Sigmoid colon (tissue), 4 donors: ENCODE measurements around the gene R3HDM1.

Source experiments
- EP300 ChIP-seq, 4 donors: sonication (generic); formaldehyde crosslinking; IDR thresholded peaks; one replicate each; pipeline ENCODE4 v1.6.1; 2017; ENCODE audit warnings: antibody characterized with exemption in 4 of 4
- POLR2A ChIP-seq, 2 donors: fragments of 450-650 bp; IDR thresholded peaks; one replicate each; pipeline ENCODE4 v1.6.1; 2016; ENCODE audit warnings: antibody characterized with exemption in 2 of 2, mild to moderate bottlenecking in 2 of 2, moderate library complexity in 2 of 2
- POLR2AphosphoS5 ChIP-seq, 4 donors: sonication (generic); formaldehyde crosslinking; IDR thresholded peaks; one replicate each; pipeline ENCODE4 v1.6.1; 2017; ENCODE audit warnings: antibody characterized with exemption in 4 of 4
- TF ChIP-seq, protein P1 (sequence below), 4 experiments: fragments of 450-650 bp in 3 of 4; fragments of 200-600 bp in 1 of 4; IDR thresholded peaks; one replicate each; pipeline ENCODE4 v1.5.1; 2016 to 2019; ENCODE audit warnings: antibody characterized with exemption in 4 of 4, mild to moderate bottlenecking in 3 of 4, moderate library complexity in 2 of 4

GRCh38 chr2:135504811-135505210, 26.5 kb upstream of the R3HDM1 start:
- TF ChIP-seq POLR2AphosphoS5 (IDR thresholded peaks at IDR 0.05) (no peak), EP300 (IDR thresholded peaks at IDR 0.05) (no peak), POLR2A (IDR thresholded peaks at IDR 0.05) (no peak)
- TF ChIP-seq, protein P1, sequence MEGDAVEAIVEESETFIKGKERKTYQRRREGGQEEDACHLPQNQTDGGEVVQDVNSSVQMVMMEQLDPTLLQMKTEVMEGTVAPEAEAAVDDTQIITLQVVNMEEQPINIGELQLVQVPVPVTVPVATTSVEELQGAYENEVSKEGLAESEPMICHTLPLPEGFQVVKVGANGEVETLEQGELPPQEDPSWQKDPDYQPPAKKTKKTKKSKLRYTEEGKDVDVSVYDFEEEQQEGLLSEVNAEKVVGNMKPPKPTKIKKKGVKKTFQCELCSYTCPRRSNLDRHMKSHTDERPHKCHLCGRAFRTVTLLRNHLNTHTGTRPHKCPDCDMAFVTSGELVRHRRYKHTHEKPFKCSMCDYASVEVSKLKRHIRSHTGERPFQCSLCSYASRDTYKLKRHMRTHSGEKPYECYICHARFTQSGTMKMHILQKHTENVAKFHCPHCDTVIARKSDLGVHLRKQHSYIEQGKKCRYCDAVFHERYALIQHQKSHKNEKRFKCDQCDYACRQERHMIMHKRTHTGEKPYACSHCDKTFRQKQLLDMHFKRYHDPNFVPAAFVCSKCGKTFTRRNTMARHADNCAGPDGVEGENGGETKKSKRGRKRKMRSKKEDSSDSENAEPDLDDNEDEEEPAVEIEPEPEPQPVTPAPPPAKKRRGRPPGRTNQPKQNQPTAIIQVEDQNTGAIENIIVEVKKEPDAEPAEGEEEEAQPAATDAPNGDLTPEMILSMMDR (IDR thresholded peaks at IDR 0.05): no peak
